Keratinocyte (primary cell): Measurements from ENCODE around the gene STAT3. TPM values are rescaled to one million over a fixed set of nuclear protein-coding genes. Genes with fewer than 3 reads are reported as not detected.

ENCODE experiments used
- DNase-seq: peaks from one replicate; pipeline ENCODE4 v3.0.0-alpha.2; 2011; ENCODE audit warnings: low read depth, missing footprints, low spot score
- FAIRE-seq: peaks from 2 replicates; lab custom pipeline; 2011; peaks lifted over from hg19 to GRCh38; lab: Jason Lieb, UNC
- H2AFZ ChIP-seq: 2 replicates; pipeline ENCODE4 v1.6.0; 2012; ENCODE audit warnings: low read length, control low read depth, inconsistent platforms; ENCODE audit not compliant: control insufficient read depth
- H3K27ac ChIP-seq: 2 replicates; pipeline ENCODE4 v1.5.1; 2011; ENCODE audit warnings: low read length; ENCODE audit not compliant: control insufficient read depth, insufficient read depth
- H3K27me3 ChIP-seq: 3 replicates; pipeline ENCODE4 v1.6.0; 2011; ENCODE audit warnings: low read length; ENCODE audit not compliant: control insufficient read depth, insufficient read depth; ENCODE audit errors: extremely low read depth
- H3K36me3 ChIP-seq, 2 experiments: 2 replicates in 1 of 2; 3 replicates in 1 of 2; pipeline ENCODE4 v1.5.1; 2011; ENCODE audit warnings: low read length in 2 of 2, mild to moderate bottlenecking in 1 of 2; ENCODE audit not compliant: control insufficient read depth in 2 of 2, insufficient read depth in 2 of 2; ENCODE audit errors: extremely low read depth in 1 of 2
- H3K4me1 ChIP-seq: 3 replicates; pipeline ENCODE4 v1.5.1; 2011; ENCODE audit warnings: low read length; ENCODE audit not compliant: control insufficient read depth, insufficient read depth; ENCODE audit errors: extremely low read depth
- H3K4me2 ChIP-seq: 3 replicates; pipeline ENCODE4 v1.6.0; 2011; ENCODE audit warnings: low read depth, low read length; ENCODE audit not compliant: control insufficient read depth, insufficient read depth; ENCODE audit errors: extremely low read depth
- H3K4me3 ChIP-seq, 3 experiments: fragments of 200-600 bp in 1 of 3; sonication (generic) in 1 of 3; 2 replicates in 2 of 3; 3 replicates in 1 of 3; pipeline ENCODE4 v1.5.1; 2011 to 2016; ENCODE audit warnings: low read length in 3 of 3, mild to moderate bottlenecking in 3 of 3, control low read depth in 2 of 3, inconsistent platforms in 1 of 3, low read depth in 1 of 3, mixed read lengths in 1 of 3, mixed run types in 1 of 3, moderate library complexity in 1 of 3; ENCODE audit not compliant: control insufficient read depth in 2 of 3, insufficient read depth in 2 of 3; ENCODE audit errors: extremely low read depth in 1 of 3
- H3K79me2 ChIP-seq: 2 replicates; pipeline ENCODE4 v1.6.0; 2012; ENCODE audit warnings: low read length; ENCODE audit not compliant: control insufficient read depth, insufficient read depth
- H3K9ac ChIP-seq: 3 replicates; pipeline ENCODE4 v1.6.0; 2011; ENCODE audit warnings: low read length; ENCODE audit not compliant: control insufficient read depth, insufficient read depth; ENCODE audit errors: extremely low read depth
- H3K9me1 ChIP-seq: 3 replicates; pipeline ENCODE4 v1.6.0; 2011; ENCODE audit warnings: low read length; ENCODE audit not compliant: control insufficient read depth, insufficient read depth; ENCODE audit errors: extremely low read depth
- H3K9me3 ChIP-seq: 2 replicates; pipeline ENCODE4 v1.5.1; 2012; ENCODE audit warnings: low read depth, low read length; ENCODE audit not compliant: control insufficient read depth
- H4K20me1 ChIP-seq: 3 replicates; pipeline ENCODE4 v1.6.0; 2011; ENCODE audit warnings: low read length; ENCODE audit not compliant: control insufficient read depth, insufficient read depth; ENCODE audit errors: extremely low read depth
- EZH2 ChIP-seq: IDR thresholded peaks from one replicate; pipeline ENCODE4 v1.6.1; 2012; ENCODE audit warnings: inconsistent platforms, mild to moderate bottlenecking, low read length, moderate library complexity
- dilution Hi-C: fragments of 300-500 bp; cut with MboI; formaldehyde crosslinking; loops from one replicate; pipeline ENCODE4 v1.7.0; 2020; ENCODE audit warnings: low sequenced_read_pairs; ENCODE audit not compliant: extremely low pct_ligation_motif_present
- polyA plus RNA-seq, 5 experiments: library from polyadenylated mRNA; depleted of rRNA in 3 of 5; stranded (reverse) in 3 of 5; stranded (forward) in 1 of 5; unstranded in 1 of 5; fragments of >200 nt; gene quantifications; 1 replicate in 1 of 5; 2 replicates in 3 of 5; 3 replicates in 1 of 5; pipeline versions ENCODE4 v1.2.1 to v1.2.3, GENCODE V29; 2011 to 2012; ENCODE audit warnings: missing spikeins in 2 of 5, low read depth in 1 of 5, low replicate concordance in 1 of 5
- TF ChIP-seq, protein P1 (sequence below), 3 experiments: IDR thresholded peaks in 1 of 3; conservative IDR thresholded peaks in 1 of 3; optimal IDR thresholded peaks in 1 of 3; 2 replicates in 2 of 3; 3 replicates in 1 of 3; pipeline versions ENCODE3 to v1.5.1; 2011; ENCODE audit warnings: low read length in 3 of 3, mild to moderate bottlenecking in 3 of 3, moderate library complexity in 2 of 3, control low read depth in 1 of 3, inconsistent platforms in 1 of 3; ENCODE audit not compliant: insufficient read depth in 2 of 3; ENCODE audit errors: extremely low read depth in 1 of 3

Gene STAT3
- polyA plus RNA-seq, 1 donor (not counting 4 experiments of a cell fraction or from before 2014, with no cell fraction given) = 37.4 TPM

DNA sequence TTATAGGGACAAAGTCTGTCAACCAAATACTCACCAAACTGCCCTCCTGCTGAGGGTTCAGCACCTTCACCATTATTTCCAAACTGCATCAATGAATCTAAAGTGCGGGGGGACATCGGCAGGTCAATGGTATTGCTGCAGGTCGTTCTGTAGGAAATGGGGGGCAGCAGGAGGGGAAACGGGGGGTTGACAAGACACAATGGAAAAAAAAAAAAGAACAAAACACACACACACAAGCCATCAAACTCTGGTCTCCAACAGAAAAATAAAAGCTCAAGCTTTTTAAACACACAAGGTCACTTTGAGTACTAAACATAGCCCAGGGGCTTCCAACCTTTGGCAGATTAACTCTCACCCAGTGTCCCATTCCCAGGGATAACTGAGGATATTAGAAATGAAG lies 71.5 kb downstream of the STAT3 start:
- Histone ChIP-seq H3K27me3 (no peaks in the 10 kb centered on the region), H3K9me3 (no peaks in the 10 kb centered on the region), H3K4me2 (no peak overlapping the region), H2AFZ (no peak overlapping the region), H3K36me3 (peaks cover 31 to 39% of the 10 kb centered on the region in 2 experiments), H3K4me1 (peaks cover 23% of the 10 kb centered on the region), H4K20me1 (peaks cover 2% of the 10 kb centered on the region), H3K9me1 (peaks cover 2% of the 10 kb centered on the region), H3K27ac (no peak overlapping the region), H3K79me2 (no peaks in the 10 kb centered on the region), H3K9ac (no peak overlapping the region), H3K4me3 (no peak overlapping the region)
- dilution Hi-C loops = loop anchor here (25.0 kb wide), 1 partner anchor 196 kb away; no protein-coding TSS in a partner anchor
- no peak for FAIRE-seq
- no peak for DNase-seq
- TF ChIP-seq, protein P1, sequence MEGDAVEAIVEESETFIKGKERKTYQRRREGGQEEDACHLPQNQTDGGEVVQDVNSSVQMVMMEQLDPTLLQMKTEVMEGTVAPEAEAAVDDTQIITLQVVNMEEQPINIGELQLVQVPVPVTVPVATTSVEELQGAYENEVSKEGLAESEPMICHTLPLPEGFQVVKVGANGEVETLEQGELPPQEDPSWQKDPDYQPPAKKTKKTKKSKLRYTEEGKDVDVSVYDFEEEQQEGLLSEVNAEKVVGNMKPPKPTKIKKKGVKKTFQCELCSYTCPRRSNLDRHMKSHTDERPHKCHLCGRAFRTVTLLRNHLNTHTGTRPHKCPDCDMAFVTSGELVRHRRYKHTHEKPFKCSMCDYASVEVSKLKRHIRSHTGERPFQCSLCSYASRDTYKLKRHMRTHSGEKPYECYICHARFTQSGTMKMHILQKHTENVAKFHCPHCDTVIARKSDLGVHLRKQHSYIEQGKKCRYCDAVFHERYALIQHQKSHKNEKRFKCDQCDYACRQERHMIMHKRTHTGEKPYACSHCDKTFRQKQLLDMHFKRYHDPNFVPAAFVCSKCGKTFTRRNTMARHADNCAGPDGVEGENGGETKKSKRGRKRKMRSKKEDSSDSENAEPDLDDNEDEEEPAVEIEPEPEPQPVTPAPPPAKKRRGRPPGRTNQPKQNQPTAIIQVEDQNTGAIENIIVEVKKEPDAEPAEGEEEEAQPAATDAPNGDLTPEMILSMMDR (optimal IDR thresholded peaks at IDR 0.05 in 1 of 3, IDR thresholded peaks at IDR 0.05 in 1 of 3, conservative IDR thresholded peaks at IDR 0.05 in 1 of 3; ENCODE audit: extremely low read depth in 1 of 3, insufficient read depth in 2 of 3, low read length in 3 of 3) = no peak
- no peak for TF ChIP-seq EZH2

DNA sequence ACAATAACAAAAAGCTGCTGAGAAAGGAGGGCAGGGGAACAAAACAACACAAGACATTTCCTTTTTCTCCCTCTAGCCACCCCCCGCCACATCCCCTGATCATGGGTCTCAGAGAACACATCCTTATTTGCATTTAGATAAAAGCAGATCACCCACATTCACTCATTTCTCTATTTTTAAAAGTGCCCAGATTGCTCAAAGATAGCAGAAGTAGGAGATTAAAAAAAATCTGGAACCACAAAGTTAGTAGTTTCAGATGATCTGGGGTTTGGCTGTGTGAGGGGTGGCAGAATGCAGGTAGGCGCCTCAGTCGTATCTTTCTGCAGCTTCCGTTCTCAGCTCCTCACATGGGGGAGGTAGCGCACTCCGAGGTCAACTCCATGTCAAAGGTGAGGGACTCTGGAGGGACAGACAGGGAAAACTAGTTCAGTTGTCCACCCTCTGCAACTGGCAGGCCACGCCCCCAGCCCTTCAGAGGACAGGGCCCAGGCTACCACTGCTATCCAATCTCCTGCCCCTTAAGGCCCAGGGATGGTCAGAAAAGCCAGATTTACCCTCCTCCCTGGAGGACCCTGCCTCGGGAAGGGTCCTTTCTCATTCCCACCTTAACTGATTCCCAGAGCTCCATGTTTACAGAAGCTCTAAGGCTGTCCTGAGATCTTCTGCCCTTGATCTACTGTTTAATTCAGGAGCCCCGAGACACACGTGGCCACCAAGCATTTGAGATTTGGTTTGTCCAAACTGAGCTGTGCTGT lies 72.7 kb downstream of the STAT3 start:
- FAIRE-seq (no peak), DNase-seq (no peak)
- Histone ChIP-seq H3K9ac (no peak overlapping the region), H4K20me1 (peaks cover 2% of the 10 kb centered on the region), H3K9me1 (peaks cover 2% of the 10 kb centered on the region), H3K36me3 (peaks cover 27 to 36% of the 10 kb centered on the region in 2 experiments), H3K4me1 (peaks cover 23% of the 10 kb centered on the region), H3K4me2 (no peak overlapping the region), H3K27me3 (no peaks in the 10 kb centered on the region), H3K27ac (no peak overlapping the region), H3K9me3 (no peaks in the 10 kb centered on the region), H3K79me2 (no peaks in the 10 kb centered on the region), H3K4me3 (no peak overlapping the region), H2AFZ (no peak overlapping the region)
- TF ChIP-seq, protein P1 (optimal IDR thresholded peaks at IDR 0.05 in 1 of 3, IDR thresholded peaks at IDR 0.05 in 1 of 3, conservative IDR thresholded peaks at IDR 0.05 in 1 of 3; ENCODE audit: extremely low read depth in 1 of 3, insufficient read depth in 2 of 3, low read length in 3 of 3) = no peak
- no peak for TF ChIP-seq EZH2
- dilution Hi-C loops = loop anchor here (25.0 kb wide), 1 partner anchor 197 kb away; no protein-coding TSS in a partner anchor
